Epithelial cell of proximal tubule (primary cell): ENCODE data around the gene ZNF76. TPM values are rescaled to one million over a fixed set of nuclear protein-coding genes. Genes with fewer than 3 reads are reported as not detected.

Experiments
- DNase-seq: peaks from one replicate; pipeline ENCODE4 v3.0.0-alpha.2; 2011; ENCODE audit warnings: low read depth
- H3K4me3 ChIP-seq: 2 replicates; pipeline ENCODE4 v1.5.1; 2011; ENCODE audit warnings: low read depth, mild to moderate bottlenecking, low read length
- total RNA-seq: library from RNA; depleted of rRNA; stranded (reverse); fragments of >200 nt; gene quantifications from 2 replicates; pipeline ENCODE4 v1.2.3, GENCODE V29; 2015
- TF ChIP-seq, protein P1 (sequence below): conservative IDR thresholded peaks from 2 replicates; pipeline ENCODE4 v1.5.1; 2012; ENCODE audit warnings: low read depth, mild to moderate bottlenecking, low read length

Gene ZNF76
- total RNA-seq, 1 donor from 2014 or later: 11.5 TPM

DNA sequence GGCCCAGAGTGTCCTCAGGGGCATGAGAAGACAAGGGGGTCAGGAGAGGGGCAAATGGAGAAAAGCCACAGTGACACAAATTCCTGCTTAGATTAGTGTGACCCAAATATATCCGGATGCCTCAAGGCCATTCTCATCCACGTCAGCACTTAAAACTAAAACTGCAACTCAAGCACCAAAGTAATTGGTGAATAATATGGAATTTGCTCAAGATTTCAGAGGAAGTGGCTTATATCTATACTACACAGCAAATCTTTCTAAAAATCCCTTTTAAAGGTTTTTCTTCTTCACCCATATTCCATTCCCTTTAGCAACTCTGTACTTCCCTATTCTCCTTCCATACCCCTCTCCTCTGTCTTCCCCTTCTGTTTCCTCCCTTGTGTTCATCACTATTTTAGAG is 53.3 kb downstream of the ZNF76 start:
- TF ChIP-seq, protein P1, sequence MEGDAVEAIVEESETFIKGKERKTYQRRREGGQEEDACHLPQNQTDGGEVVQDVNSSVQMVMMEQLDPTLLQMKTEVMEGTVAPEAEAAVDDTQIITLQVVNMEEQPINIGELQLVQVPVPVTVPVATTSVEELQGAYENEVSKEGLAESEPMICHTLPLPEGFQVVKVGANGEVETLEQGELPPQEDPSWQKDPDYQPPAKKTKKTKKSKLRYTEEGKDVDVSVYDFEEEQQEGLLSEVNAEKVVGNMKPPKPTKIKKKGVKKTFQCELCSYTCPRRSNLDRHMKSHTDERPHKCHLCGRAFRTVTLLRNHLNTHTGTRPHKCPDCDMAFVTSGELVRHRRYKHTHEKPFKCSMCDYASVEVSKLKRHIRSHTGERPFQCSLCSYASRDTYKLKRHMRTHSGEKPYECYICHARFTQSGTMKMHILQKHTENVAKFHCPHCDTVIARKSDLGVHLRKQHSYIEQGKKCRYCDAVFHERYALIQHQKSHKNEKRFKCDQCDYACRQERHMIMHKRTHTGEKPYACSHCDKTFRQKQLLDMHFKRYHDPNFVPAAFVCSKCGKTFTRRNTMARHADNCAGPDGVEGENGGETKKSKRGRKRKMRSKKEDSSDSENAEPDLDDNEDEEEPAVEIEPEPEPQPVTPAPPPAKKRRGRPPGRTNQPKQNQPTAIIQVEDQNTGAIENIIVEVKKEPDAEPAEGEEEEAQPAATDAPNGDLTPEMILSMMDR: no peak
- DNase-seq: no peak
- H3K4me3 ChIP-seq: no peak overlapping the region

DNA sequence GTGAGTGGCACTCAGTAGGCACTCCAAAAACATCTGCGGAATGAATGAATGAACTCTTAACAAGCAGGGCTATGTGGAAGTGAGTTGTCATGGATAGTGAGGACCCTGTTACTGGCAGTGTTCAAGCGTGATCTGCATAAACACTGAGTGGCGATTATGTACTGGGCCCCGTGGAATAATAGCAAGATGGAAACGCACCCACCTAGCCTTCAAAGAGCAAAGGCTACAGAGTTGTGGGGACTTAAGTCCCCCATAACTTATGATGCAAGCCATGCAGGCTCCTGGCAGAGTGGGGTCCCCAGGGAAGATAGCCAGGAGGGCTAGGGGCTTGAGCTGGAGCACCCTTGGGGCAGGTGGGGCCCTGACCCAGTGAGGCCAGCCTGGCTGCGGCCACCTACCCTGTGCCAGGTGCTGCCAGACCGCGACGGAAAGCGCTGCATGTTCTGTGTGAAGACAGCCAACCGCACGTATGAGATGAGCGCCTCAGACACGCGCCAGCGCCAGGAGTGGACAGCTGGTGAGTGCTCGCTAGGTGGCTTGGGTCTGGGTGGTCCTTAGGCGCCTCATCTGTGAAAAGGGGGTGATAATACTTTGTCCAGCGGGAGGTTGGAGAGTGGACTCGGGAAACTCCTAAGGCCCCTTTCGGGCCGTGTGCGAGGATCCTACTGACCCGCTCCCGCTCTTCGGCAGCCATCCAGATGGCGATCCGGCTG is 58.1 kb downstream of the ZNF76 start:
- peak overlapping the region; percentile 56 for H3K4me3 ChIP-seq
- TF ChIP-seq, protein P1: no peak
- DNase-seq: no peak

DNA sequence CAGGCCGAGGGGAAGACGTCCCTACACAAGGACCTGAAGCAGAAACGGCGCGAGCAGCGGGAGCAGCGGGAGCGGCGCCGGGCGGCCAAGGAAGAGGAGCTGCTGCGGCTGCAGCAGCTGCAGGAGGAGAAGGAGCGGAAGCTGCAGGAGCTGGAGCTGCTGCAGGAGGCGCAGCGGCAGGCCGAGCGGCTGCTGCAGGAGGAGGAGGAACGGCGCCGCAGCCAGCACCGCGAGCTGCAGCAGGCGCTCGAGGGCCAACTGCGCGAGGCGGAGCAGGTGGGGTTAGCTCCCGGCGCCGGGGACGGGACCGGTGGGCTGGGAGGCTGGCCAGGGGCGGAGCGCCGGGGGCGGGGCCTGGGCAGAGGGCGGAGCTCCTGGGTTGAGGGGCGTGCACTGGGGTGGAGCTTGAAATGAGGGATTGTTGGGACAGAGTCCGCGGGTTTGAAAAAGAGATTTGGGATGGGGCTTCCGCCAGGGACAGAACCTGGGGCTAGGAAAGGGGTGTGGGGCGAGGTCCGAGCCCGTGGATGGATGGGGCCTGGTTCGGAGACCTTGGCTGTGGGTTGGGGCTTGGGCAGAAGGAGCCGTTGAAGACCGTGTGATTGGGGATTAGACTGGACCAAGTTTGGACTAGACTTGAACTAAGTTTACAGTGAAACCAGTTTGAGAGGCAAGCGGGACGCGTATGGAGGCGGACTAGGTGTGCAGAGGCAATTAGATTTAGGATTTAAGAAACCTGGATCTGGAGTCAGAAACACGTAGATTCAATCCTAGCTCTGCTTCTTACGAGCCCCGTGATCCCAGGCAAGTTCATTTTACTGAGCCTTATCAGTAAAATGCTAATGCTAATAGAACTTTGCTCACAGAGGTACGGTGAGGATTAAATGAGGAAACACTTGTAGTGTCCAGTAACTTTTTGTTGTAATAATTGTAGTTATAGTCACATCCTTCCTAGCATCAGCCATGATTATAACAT is 58.9 kb downstream of the ZNF76 start:
- TF ChIP-seq, protein P1: no peak
- DNase-seq: no peak
- H3K4me3 ChIP-seq: peak overlapping the region; percentile 56

DNA sequence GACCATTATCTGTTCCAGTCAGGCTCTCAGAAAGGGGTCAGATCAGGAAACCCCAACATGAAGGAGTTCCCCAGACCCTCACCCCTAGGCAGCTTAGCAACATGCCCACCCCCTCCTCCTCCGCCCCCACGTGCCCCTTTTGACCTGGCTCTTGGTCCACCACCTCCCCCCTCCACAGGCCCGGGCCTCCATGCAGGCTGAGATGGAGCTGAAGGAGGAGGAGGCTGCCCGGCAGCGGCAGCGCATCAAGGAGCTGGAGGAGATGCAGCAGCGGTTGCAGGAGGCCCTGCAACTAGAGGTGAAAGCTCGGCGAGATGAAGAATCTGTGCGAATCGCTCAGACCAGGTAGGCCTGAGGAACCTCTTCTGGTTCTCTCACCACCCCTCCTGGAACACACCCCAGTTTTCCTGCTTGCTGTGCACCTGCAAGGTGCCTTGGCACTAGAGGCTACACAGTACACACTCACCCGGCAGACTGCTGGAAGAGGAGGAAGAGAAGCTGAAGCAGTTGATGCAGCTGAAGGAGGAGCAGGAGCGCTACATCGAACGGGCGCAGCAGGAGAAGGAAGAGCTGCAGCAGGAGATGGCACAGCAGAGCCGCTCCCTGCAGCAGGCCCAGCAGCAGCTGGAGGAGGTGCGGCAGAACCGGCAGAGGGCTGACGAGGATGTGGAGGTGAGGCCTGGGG is 60.0 kb downstream of the ZNF76 start:
- no peak for DNase-seq
- TF ChIP-seq, protein P1: no peak
- H3K4me3 ChIP-seq: no peak overlapping the region

DNA sequence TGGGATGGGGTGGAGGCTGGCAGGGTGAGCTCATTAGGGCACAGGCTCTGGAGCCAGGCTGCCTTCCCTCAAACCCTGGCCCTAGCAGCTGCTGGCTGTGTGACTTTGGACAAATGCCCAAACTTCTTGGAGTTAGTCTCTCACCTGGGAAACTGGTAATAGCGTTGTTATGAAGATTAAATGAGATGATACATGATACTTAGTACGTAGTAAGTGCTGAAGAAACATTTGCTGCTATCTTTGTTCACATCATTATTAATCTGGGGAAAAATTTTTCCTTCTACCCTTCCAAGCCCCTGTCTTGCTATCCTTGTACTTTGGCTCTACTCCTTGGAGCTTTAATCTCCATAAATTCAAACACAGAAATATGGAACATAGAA is 60.5 kb downstream of the ZNF76 start:
- DNase-seq: no peak
- TF ChIP-seq, protein P1: no peak
- H3K4me3 ChIP-seq: no peak overlapping the region

DNA sequence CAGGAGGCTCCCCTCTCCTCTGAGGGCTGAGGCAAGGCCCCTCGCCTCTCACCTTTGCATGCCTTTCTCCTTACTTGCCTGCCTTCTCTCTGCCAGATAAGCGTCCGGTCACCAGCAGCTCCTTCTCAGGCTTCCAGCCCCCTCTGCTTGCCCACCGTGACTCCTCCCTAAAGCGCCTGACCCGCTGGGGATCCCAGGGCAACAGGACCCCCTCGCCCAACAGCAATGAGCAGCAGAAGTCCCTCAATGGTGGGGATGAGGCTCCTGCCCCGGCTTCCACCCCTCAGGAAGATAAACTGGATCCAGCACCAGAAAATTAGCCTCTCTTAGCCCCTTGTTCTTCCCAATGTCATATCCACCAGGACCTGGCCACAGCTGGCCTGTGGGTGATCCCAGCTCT is 61.6 kb downstream of the ZNF76 start:
- no peak overlapping the region for H3K4me3 ChIP-seq
- TF ChIP-seq, protein P1: no peak
- DNase-seq: no peak
